GM19372 (cell line): ENCODE data around the gene DSTN.

ENCODE experiments used
- ATAC-seq: cut with Tn5 transposase; IDR thresholded peaks from one replicate; pipeline ENCODE4 v1.9.1; 2021; ENCODE audit warnings: mild to moderate bottlenecking, low read depth, moderate library complexity; ENCODE audit not compliant: unreplicated experiment

The DSTN gene

GRCh38 chr20:17610566-17611289 lies 40.9 kb downstream of the DSTN start:
- no peak for ATAC-seq

GRCh38 chr20:17611290-17611539 lies 41.3 kb downstream of the DSTN start:
- ATAC-seq = no peak

GRCh38 chr20:17611540-17612286 lies 41.8 kb downstream of the DSTN start:
- no peak for ATAC-seq

DNA sequence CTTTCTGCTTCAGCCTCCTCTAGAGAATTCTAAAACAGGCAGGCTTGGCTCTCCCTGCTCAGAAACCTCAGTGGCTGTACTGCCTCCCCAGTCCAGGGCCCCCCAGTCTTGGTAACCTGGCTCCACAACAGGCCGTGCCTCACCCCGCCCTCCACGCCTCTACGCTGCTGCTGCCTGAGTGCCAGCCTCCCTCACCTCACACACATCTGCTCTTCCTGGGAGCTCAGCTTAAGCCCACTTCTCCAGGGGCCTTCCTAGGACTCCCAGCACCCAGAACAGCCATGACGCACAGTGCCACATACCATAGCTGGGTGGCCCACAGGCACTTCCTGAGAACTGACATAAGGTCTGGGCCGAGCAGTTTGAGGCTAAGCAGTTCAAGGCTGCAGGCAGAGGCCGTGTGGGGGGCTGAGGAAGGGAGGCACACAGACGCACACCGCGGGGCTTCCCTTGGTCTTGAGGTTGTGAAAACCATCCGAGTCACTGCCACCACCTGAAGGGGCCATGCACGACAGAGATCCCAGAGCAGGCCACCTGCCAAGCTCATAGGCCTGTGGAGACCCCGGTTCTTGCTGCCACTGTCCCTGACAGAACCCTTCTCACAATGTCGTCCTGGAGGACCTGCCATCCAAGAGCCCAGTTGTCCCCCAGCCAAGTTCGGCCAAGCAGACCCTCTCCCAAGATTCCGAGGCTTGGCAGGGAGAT lies 42.6 kb downstream of the DSTN start:
- no peak for ATAC-seq

GRCh38 chr20:17612992-17613327 lies 43.1 kb downstream of the DSTN start:
- ATAC-seq = no peak

DNA sequence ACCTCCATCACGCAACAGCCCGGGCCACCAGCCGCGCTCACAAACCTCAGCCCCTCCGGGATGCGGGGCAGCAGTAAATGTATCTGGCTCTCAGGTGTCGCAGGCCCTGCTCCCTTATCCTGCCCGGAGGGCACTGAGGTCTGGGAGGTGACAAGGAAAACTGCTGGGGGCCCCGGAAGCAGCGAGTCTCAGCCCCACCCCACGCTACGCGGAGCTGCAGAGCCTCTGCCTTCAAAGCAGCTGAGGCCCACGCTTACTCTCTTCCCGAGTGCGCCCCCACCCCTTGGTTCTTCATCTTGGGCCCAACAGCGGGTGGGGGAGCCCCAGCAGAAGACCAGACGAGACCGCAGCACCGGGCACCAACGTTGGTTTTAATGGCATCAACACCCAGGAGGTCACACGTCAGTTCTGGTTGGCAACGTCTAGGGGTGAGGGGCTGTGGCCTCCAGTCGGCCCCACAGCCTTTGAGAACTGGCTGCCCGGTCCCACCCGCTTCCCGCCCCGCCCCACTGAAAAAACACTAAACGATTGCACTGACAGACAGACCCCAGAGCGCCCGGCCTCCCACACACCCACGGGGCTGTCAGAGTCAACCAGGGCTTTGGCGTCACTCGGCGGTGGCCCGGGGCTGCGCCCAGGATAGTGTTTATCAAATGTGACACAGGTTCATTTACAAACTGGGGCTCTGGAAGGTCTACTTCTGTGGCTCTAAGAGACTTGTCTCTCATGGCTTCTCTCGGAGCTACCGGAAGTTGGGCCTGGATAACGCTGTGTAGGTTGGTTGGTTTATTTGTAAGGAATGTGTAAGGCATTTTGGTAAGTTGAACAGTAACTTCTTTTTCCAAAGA lies 43.7 kb downstream of the DSTN start:
- no peak for ATAC-seq

GRCh38 chr20:17614176-17614811 lies 44.4 kb downstream of the DSTN start:
- ATAC-seq = no peak

DNA sequence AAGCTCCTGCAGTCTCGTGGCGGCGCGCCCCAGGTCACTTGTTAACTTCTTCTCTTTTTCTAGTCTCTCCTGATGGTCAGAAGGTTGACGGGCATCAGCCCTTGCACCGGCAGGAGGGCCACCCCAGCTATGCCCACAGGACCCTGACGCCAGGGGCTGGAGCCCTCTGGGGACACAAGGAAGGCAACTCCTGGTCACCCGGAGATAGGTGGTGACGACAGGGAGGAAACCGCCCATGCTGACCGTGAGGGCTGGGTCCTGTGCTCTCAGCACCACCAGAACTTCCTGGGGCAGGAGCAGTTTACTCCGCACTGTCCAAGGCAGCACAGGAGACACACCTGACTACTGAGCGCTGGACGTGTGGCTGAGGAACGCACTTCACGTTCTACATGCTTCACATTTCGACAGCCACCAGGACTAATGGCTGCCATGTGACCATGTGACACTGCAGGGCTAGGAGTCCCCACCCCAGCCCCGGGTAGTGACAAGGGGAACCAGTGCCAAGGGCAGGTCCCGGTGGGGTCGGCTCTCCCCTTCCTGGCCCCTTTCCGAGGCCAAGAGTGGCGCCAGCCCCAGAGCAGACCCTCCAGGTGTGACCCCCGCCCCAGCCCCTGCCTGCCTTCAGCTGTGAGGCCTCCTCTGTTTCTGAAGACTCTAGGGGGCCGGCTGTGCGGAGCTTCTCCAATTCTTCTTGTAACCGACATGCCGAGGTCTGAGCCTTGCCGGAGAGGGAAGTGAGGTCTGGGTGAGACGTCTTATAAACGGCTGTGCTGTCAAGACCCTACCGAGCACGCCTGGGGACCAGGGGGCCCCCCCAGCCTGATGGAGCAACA lies 45.2 kb downstream of the DSTN start:
- no peak for ATAC-seq

- ATAC-seq = no peak
Measured at GRCh38 chr20:17615645-17616479, 46.0 kb downstream of the DSTN start.

GRCh38 chr20:17616480-17617211 lies 46.8 kb downstream of the DSTN start:
- ATAC-seq = no peak

DNA sequence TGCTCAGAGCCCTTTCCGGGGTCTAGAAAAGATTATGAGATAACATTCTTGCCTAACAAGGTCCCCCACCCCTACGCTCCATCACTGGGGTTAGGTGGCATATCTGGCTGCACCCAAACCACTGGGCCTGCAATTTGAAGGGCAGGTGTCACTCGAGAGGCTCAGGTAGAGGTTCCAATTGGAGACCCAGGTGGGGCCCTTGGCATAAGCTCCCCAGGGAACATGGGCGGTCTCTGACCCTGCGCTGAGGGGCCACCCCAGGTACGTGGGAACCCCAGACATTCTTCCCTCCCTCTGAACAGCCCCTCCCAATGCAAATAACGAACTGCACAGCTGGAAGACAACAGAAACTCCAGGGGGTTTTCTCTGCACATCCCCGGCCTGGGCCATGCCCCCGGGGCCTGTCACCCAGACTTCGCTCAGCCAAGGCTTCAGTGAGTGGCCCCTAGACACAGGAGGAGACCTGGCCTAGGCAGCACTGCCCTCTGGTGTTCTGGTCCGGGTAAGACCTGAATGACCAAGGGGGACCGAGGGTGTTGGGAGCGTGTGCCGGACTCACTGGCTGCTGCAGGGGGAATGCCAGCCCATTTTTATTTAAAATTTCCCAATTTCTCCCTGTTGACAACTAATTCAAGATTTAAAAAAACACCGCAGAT lies 47.5 kb downstream of the DSTN start:
- no peak for ATAC-seq

- no peak for ATAC-seq
Measured at GRCh38 chr20:17617868-17618672, 48.2 kb downstream of the DSTN start.

- ATAC-seq = no peak
Measured at GRCh38 chr20:17618673-17619013, 48.8 kb downstream of the DSTN start.

DNA sequence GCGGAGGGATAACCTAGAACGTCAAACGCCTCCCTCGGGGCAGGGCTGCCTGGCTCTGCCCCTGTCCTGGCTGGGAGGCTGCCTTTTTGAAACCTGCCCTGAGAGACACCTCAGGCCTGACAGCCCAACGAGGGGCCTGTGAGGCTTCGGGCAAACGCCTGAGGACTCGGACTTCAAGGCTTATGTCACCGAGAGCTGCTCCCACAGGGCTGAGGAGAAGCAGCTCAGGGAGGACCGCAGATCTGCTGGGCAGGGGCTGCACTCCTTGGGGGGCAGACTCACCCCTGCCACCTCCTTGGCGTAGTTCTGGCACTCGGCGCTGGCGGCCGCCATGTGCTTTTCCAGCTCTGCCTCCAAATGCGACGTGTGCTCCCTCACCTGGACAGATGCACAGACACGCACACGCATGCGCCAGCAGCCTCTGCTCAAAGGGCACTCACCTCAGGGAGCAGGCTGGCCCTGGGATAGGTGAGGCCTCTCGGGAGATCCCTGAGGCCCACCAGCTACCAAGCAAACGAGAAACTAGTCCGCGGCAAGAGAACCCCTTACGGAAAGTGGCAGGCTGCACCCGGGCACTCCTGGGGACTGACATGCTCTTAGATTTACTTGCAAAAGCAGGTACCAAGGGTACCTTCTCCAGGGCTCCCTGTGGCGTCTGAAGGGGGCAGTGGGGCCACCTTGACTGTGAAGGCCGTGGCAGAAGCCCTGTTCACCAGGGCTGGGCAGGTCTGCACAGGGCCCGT lies 49.6 kb downstream of the DSTN start:
- no peak for ATAC-seq

GRCh38 chr20:17620371-17621228 lies 50.7 kb downstream of the DSTN start:
- ATAC-seq = no peak
